DOHH2 (cell line): ENCODE measurements around the gene ARHGEF12.

ENCODE experiments used
- H3F3A ChIP-seq: fragments of 200-600 bp; sonication (generic), shearing (Covaris generic); 2 replicates; pipeline ENCODE4 v1.6.0; 2016; ENCODE audit warnings: antibody characterized with exemption, mild to moderate bottlenecking; ENCODE audit not compliant: control insufficient read depth, insufficient read depth
- H3K27ac ChIP-seq: fragments of 200-600 bp; sonication (generic); 2 replicates; pipeline ENCODE4 v1.5.1; 2014; ENCODE audit warnings: low read depth, mild to moderate bottlenecking, low read length, moderate library complexity
- H3K27me3 ChIP-seq: fragments of 200-600 bp; sonication (generic); 2 replicates; pipeline ENCODE4 v1.6.1; 2014; ENCODE audit warnings: mild to moderate bottlenecking, low read length, mixed read lengths; ENCODE audit not compliant: control insufficient read depth
- H3K36me3 ChIP-seq: fragments of 200-600 bp; sonication (generic); 2 replicates; pipeline ENCODE4 v1.6.1; 2014; ENCODE audit warnings: mild to moderate bottlenecking, low read length, moderate library complexity, mixed read lengths; ENCODE audit not compliant: control insufficient read depth
- H3K4me1 ChIP-seq: fragments of 200-600 bp; sonication (generic); 2 replicates; pipeline ENCODE4 v1.6.1; 2014; ENCODE audit warnings: mild to moderate bottlenecking, low read length, mixed read lengths; ENCODE audit not compliant: control insufficient read depth
- H3K4me2 ChIP-seq: fragments of 200-600 bp; sonication (generic); 2 replicates; pipeline ENCODE4 v1.6.0; 2014; ENCODE audit warnings: mild to moderate bottlenecking, low read length, moderate library complexity
- H3K4me3 ChIP-seq: fragments of 200-600 bp; sonication (generic); 2 replicates; pipeline ENCODE4 v1.5.1; 2014; ENCODE audit warnings: mild to moderate bottlenecking, low read length, mixed read lengths
- H3K79me2 ChIP-seq: fragments of 200-600 bp; sonication (generic); 2 replicates; pipeline ENCODE4 v1.6.1; 2014; ENCODE audit warnings: mild to moderate bottlenecking, low read length, mixed read lengths; ENCODE audit not compliant: control insufficient read depth
- H3K9me2 ChIP-seq: fragments of 200-600 bp; sonication (generic); replicated peaks from 2 replicates; pipeline ENCODE4 v1.6.1; 2014; ENCODE audit warnings: mild to moderate bottlenecking, low read length, mixed read lengths; ENCODE audit not compliant: control insufficient read depth
- H3K9me3 ChIP-seq: fragments of 200-600 bp; sonication (generic); 2 replicates; pipeline ENCODE4 v1.6.1; 2014; ENCODE audit warnings: antibody characterized with exemption, low read length, mixed read lengths; ENCODE audit not compliant: control insufficient read depth, insufficient read depth
- H4K20me1 ChIP-seq: fragments of 200-600 bp; sonication (generic); 2 replicates; pipeline ENCODE4 v1.6.0; 2014; ENCODE audit warnings: low read depth, mild to moderate bottlenecking, antibody characterized with exemption, low read length, moderate library complexity; ENCODE audit not compliant: control insufficient read depth, insufficient read depth
- CTCF ChIP-seq: fragments of 200-600 bp; sonication (generic); IDR thresholded peaks from one replicate; pipeline ENCODE4 v1.5.1; 2014; ENCODE audit warnings: antibody characterized with exemption, mild to moderate bottlenecking, low read depth, low read length; ENCODE audit not compliant: poor library complexity, severe bottlenecking
- EZH2phosphoT487 ChIP-seq: fragments of 200-600 bp; sonication (generic); IDR thresholded peaks from 2 replicates; pipeline ENCODE4 v1.6.1; 2017; ENCODE audit warnings: borderline replicate concordance, mild to moderate bottlenecking, antibody characterized with exemption, low read length, moderate library complexity, mixed read lengths

Gene ARHGEF12

GRCh38 chr11:120333801-120334200 is 2.4 kb upstream of the ARHGEF12 start:
- Histone ChIP-seq H4K20me1 (peaks cover 13% of the 10 kb centered on the region; the same call in 1 of the 2 replicates), H3K4me3 (no peak overlapping the region), H3K36me3 (no peaks in the 10 kb centered on the region), H3K9me2 (no peaks in the 10 kb centered on the region), H3K27me3 (peaks cover 19% of the 10 kb centered on the region; the same call in 1 of the 2 replicates), H3K27ac (no peak overlapping the region), H3F3A (peaks cover 9% of the 10 kb centered on the region), H3K4me2 (no peak overlapping the region), H3K4me1 (peaks cover 27% of the 10 kb centered on the region), H3K79me2 (peaks cover 20% of the 10 kb centered on the region), H3K9me3 (no peaks in the 10 kb centered on the region)
- TF ChIP-seq EZH2phosphoT487 = no peak
- no peak for TF ChIP-seq CTCF

- Histone ChIP-seq H3K4me3 (no peak overlapping the region), H3K4me1 (peaks cover 27% of the 10 kb centered on the region), H3K27me3 (peaks cover 21% of the 10 kb centered on the region), H3K9me2 (no peaks in the 10 kb centered on the region), H3K36me3 (no peaks in the 10 kb centered on the region), H3K79me2 (peaks cover 23% of the 10 kb centered on the region), H3K9me3 (no peaks in the 10 kb centered on the region), H3F3A (peaks cover 9% of the 10 kb centered on the region), H3K4me2 (no peak overlapping the region), H3K27ac (no peak overlapping the region), H4K20me1 (peaks cover 14% of the 10 kb centered on the region)
- TF ChIP-seq EZH2phosphoT487 = no peak
- no peak for TF ChIP-seq CTCF
Measured at GRCh38 chr11:120334332-120334731, 1.9 kb upstream of the ARHGEF12 start.

- Histone ChIP-seq H3K9me3 (no peaks in the 10 kb centered on the region), H3K4me2 (peak overlapping the region; percentile 69), H3K27ac (no peak overlapping the region), H3F3A (peaks cover 9% of the 10 kb centered on the region), H4K20me1 (peaks cover 17% of the 10 kb centered on the region), H3K36me3 (no peaks in the 10 kb centered on the region), H3K9me2 (no peaks in the 10 kb centered on the region), H3K4me1 (peaks cover 27% of the 10 kb centered on the region), H3K4me3 (peak overlapping the region; percentile 75), H3K27me3 (peaks cover 27% of the 10 kb centered on the region), H3K79me2 (peaks cover 29% of the 10 kb centered on the region)
- peak; percentile 61 for TF ChIP-seq CTCF
- no peak for TF ChIP-seq EZH2phosphoT487
Measured at GRCh38 chr11:120334894-120335462, 1.2 kb upstream of the ARHGEF12 start.
